Fibroblast of gingiva (primary cell): ENCODE data around the gene TPM4.
A peak's percentile ranks its signal among the peaks of the same experiment; 100 is the strongest.
"Not testable (repeated sequence)": the region's sequence is repeated elsewhere in the genome, so short reads cannot be mapped to it uniquely, and the experiment has no call there.

Experiments
- DNase-seq: peaks from one replicate; pipeline ENCODE4 v3.0.0-alpha.2; 2011; ENCODE audit warnings: low read depth

Gene TPM4

GRCh38 chr19:16098821-16099220 is 22.5 kb downstream of the TPM4 start:
- DNase-seq: no peak

- DNase-seq: not testable (repeated sequence)
Observed at GRCh38 chr19:16099314-16099965, 23.1 kb downstream of the TPM4 start.

GRCh38 chr19:16100524-16100923 is 24.2 kb downstream of the TPM4 start:
- no peak for DNase-seq

GRCh38 chr19:16104722-16105121 is 28.4 kb downstream of the TPM4 start:
- no peak for DNase-seq

- peak; percentile 35 for DNase-seq
Observed at GRCh38 chr19:16106121-16106520, 29.8 kb downstream of the TPM4 start.

GRCh38 chr19:16111160-16111908 is 35.0 kb downstream of the TPM4 start, which contains the start of gene RAB8A:
RAB8A (plus strand) TSS chr19:16111889; CDS start chr19:16111902, 13 bp downstream.
- DNase-seq: peak; percentile 100

GRCh38 chr19:16111909-16112752 is 35.8 kb downstream of the TPM4 start:
- no peak for DNase-seq

- no peak for DNase-seq
Observed at GRCh38 chr19:16112778-16113177, 36.5 kb downstream of the TPM4 start.

DNA sequence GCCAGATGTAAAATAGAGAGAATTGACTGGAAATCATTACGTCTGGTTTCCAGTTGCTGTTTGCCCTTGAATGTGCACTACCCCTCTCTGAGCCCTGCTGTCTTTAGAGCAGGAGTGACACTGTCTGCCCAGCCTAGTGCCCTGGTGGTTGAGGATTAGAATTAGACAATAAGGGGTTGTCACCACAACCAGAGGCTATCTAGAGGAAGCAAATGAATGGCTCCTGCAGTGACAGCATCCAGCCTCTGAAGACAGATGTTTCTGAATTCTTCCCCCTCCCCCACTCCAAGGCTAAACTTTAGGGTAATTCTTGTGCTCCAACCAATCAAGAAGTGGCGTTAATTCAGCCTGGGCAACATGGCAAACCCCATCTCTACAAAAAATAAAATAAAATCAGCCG is 37.4 kb downstream of the TPM4 start:
- DNase-seq: no peak

DNA sequence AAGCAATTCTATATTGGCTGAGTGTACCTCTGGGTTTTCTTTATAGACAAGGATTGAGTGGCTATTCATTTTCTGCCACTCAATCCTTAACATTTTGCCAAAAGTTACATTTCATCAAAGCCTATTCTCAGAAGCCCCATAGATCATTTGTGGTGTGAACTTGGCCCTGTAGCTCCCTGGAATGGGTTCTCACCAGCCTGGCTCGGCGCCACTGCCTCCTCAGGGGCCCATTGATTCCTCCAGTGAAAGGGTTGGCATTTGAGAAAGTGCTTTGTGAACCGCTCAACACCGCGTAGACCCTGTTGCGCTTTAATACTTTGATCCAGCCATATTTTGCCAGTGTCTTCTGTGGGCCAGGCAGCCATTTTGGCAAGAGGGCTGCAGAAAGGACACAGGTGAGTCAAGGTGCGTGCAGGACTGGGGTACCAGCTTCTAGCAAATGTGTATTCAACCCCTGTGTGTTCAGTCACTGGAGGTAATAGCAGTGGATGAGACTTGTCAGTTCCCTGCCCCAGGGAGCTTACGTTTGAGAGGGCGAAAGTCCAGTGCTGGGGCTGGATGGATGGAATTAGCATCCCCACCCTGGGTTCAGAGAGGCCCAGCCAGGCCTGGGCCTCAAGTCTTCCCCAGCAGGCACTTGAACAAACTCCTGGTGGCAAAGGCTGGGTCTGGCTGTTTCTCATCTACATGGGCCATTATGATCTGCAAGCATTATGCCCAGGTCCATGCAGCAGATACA is 39.2 kb downstream of the TPM4 start:
- DNase-seq: no peak

DNA sequence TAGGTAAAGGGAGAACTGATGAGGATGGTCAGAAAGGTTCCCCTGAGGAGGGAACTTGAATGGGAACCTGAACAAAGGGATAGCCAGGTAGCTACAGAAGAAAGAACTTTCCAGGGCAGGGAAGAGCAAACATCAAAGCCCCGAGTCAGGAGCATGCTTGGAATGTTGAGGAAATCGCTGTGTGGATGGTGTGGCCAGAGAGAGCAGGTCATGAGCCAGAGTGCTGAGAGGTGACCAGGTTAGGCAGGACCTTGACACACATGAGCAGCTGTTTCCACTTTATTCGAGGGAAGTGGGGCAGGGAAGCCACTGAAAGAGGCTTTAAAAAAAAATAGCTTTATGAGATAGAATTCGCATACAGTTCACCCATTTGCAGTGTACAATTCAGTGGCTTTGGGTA is 39.8 kb downstream of the TPM4 start:
- DNase-seq: no peak

DNA sequence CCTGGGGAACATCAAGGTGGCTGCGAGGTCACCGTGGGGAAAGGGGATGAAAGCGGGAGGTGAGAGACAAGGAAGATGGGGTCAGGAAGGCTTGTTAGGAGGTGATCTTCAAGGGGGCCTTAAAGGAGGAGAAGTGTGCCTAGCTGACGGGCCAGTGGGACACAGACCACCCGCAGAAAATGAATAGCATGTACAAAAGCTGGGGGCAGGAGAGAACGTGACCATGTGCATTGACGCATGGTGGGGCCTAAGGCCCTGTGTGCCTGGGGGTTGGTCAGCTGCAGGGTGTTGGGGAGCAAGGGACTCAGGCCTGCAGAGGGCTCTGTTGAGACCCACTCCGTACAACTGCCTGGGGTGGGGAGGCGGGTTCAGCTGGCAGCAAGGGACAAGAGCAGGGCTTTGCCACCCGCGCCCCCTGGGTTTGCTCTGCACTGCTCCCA is 41.3 kb downstream of the TPM4 start:
- no peak for DNase-seq

- no peak for DNase-seq
Observed at GRCh38 chr19:16118489-16119033, 42.3 kb downstream of the TPM4 start.

DNA sequence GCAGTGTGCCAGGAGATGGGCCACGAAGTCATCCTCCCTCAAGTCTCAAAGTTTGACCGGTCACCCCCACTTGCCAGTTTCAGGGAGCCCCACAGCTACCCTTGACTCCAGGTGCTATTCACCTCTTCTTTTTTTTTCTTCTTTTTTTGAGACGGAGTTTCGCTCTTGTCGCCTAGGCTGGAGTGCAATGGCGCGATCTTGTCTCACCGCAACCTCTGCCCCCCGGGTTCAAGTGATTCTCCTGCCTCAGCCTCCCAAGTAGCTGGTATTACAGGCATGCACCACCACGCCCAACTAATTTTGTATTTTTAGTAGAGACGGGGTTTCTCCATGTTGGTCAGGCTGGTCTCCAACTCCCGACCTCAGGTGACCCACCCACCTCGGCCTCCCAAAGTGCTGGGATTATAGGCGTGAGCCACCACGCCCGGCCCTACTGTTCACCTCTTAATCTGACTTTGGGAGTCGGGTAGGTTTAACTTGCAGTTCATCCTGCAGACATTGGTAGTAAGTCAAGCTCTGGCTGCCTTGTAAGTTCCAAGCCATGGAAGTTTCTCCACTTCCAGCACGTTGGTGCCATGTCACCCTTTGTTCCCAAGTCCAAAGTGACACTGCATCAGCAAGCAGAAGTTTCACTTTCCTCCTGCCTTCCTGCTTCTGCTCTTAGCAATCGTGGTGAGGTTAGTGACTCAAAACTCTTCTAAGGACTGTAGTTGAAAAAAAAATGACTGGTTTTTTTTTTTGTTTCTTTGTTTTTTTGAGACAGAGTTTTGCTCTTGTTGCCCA is 43.0 kb downstream of the TPM4 start:
- not testable (repeated sequence) for DNase-seq

GRCh38 chr19:16121141-16121540 is 44.8 kb downstream of the TPM4 start:
- DNase-seq: no peak

- DNase-seq: no peak
Observed at GRCh38 chr19:16121967-16122366, 45.7 kb downstream of the TPM4 start.

- no peak for DNase-seq
Observed at GRCh38 chr19:16124953-16125352, 48.7 kb downstream of the TPM4 start.

- DNase-seq: peak; percentile 9
Observed at GRCh38 chr19:16125737-16126495, 49.6 kb downstream of the TPM4 start.

DNA sequence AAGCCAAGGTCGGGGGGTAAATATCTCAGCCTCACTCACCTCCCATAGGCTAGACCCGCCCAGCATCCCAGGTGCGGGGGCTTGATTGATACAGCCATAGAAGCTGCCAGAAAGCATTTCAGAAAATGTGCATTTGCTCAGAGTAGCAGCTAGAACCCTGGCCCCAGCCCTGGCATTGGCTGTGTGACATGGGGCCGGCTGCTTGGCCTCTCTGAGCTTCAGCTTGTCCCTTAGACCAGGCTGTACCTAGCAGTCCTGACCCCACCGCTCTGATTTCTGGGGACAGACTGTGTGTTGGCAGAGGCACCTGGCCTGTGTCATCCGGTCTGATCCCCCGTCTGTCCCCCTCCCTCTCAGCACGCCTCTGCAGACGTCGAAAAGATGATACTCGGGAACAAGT is 50.8 kb downstream of the TPM4 start:
- no peak for DNase-seq

DNA sequence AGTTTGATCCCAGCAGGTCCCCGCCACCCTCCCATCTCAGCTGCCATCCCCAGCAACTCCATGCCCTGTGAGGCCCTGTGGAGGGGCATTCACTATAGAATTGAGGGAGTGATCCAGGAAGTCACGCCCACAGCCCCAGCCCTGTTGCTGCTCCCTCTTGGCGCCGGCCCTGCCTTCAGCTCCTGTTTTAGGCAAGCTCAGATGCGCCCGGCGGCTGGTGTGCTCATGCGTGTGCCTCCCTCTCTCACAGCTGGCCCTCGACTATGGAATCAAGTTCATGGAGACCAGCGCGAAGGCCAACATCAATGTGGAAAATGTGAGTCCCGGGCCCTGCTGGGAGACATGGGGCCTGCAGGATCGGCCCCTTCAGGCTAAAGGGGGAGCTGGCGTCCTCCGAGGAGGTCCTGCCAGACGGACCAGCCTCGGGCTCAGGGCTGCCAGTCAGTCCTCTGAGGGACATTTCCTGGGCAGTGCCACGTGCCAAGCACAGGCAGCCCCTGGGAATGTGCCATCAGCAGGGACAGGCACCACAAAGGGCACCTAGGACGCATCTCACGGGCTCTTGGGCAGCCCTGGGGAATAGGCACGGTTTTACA is 51.6 kb downstream of the TPM4 start:
- no peak for DNase-seq
